GM12878 (cell line): ENCODE data around the gene CNR2. TPM values are rescaled to one million over a fixed set of nuclear protein-coding genes. Genes with fewer than 3 reads are reported as not detected.
A peak's percentile ranks its signal among the peaks of the same experiment; 100 is the strongest.

ENCODE experiments used
- ASH2L ChIP-seq: fragments of 300-600, 200-600 bp; sonication (generic); IDR thresholded peaks from 2 replicates; pipeline ENCODE4 v1.6.1; 2017; ENCODE audit warnings: low read depth, mild to moderate bottlenecking, borderline replicate concordance
- CHD4 ChIP-seq: fragments of 200-600 bp; sonication (generic); IDR thresholded peaks from 2 replicates; pipeline ENCODE4 v1.6.1; 2016; ENCODE audit warnings: mild to moderate bottlenecking
- CREB1 ChIP-seq: IDR thresholded peaks from 2 replicates; pipeline ENCODE4 v1.6.1; 2012; ENCODE audit warnings: low read depth, mild to moderate bottlenecking, inconsistent platforms
- EGR1 ChIP-seq, 2 experiments: IDR thresholded peaks; 1 replicate in 1 of 2; 2 replicates in 1 of 2; pipeline ENCODE4 v1.6.1; 2011 to 2012; ENCODE audit warnings: low read depth in 2 of 2, low read length in 2 of 2, borderline replicate concordance in 1 of 2, mild to moderate bottlenecking in 1 of 2, moderate library complexity in 1 of 2
- EP300 ChIP-seq, 2 experiments: fragments of 150-350 bp in 1 of 2; IDR thresholded peaks; 2 replicates each; pipeline ENCODE4 v1.6.1; 2011 to 2012; ENCODE audit warnings: low read depth in 2 of 2, low read length in 2 of 2, borderline replicate concordance in 1 of 2, improper control_type of control experiment in 1 of 2, inconsistent platforms in 1 of 2; ENCODE audit not compliant: control insufficient read depth in 1 of 2
- EZH2 ChIP-seq: IDR thresholded peaks from 2 replicates; pipeline ENCODE4 v1.6.1; 2012; ENCODE audit warnings: low read depth, mild to moderate bottlenecking, control low read depth, inconsistent platforms, low read length, borderline replicate concordance; ENCODE audit not compliant: control insufficient read depth
- FOXM1 ChIP-seq: IDR thresholded peaks from 2 replicates; pipeline ENCODE4 v1.6.1; 2012; ENCODE audit warnings: low read depth, mild to moderate bottlenecking, inconsistent platforms, low read length, moderate library complexity
- JUNB ChIP-seq: IDR thresholded peaks from 2 replicates; pipeline ENCODE4 v1.6.1; 2016; ENCODE audit warnings: antibody characterized with exemption, mild to moderate bottlenecking
- JUND ChIP-seq: IDR thresholded peaks from 2 replicates; pipeline ENCODE4 v1.6.1; 2012; ENCODE audit warnings: low read depth, mild to moderate bottlenecking, low read length, improper control_type of control experiment, moderate library complexity
- NRF1 ChIP-seq: conservative IDR thresholded peaks from 2 replicates; pipeline ENCODE4 v1.6.1; 2011; ENCODE audit warnings: mild to moderate bottlenecking, low read depth, low read length, improper control_type of control experiment
- PAX8 ChIP-seq: fragments of 450-650 bp; IDR thresholded peaks from 2 replicates; pipeline ENCODE4 v1.6.1; 2017; ENCODE audit warnings: mild to moderate bottlenecking, moderate library complexity
- POLR2A ChIP-seq: IDR thresholded peaks from 2 replicates; pipeline ENCODE4 v1.6.1; 2011; ENCODE audit warnings: low read depth, mild to moderate bottlenecking, low read length
- RBBP5 ChIP-seq: fragments of 200-600 bp; sonication (generic); conservative IDR thresholded peaks from 2 replicates; pipeline ENCODE4 v1.6.1; 2016
- RFX5 ChIP-seq: IDR thresholded peaks from 2 replicates; pipeline ENCODE4 v1.6.1; 2011; ENCODE audit warnings: low read depth, low read length, improper control_type of control experiment
- RUNX3 ChIP-seq: IDR thresholded peaks from 2 replicates; pipeline ENCODE4 v1.6.1; 2012; ENCODE audit warnings: low read length, inconsistent platforms
- SMARCA5 ChIP-seq: fragments of 450-650 bp; IDR thresholded peaks from 2 replicates; pipeline ENCODE4 v1.6.1; 2017; ENCODE audit warnings: mild to moderate bottlenecking
- YBX1 ChIP-seq: fragments of 450-650 bp; IDR thresholded peaks from 2 replicates; pipeline ENCODE4 v1.6.1; 2016; ENCODE audit warnings: antibody characterized with exemption
- ZNF207 ChIP-seq: fragments of 450-650 bp; IDR thresholded peaks from 2 replicates; pipeline ENCODE4 v1.6.1; 2014; ENCODE audit warnings: antibody characterized with exemption, mild to moderate bottlenecking, borderline replicate concordance
- polyA plus RNA-seq, 11 experiments: library from polyadenylated mRNA; depleted of rRNA in 4 of 11; unstranded in 6 of 11; stranded (reverse) in 5 of 11; fragments of >200 nt; fragmentation: Nextera tagmentation in 4 of 11; fragmentation: Illumina TruSeq in 1 of 11; extraction: Ambion mirVana in 4 of 11; extraction: Trizol in 1 of 11; gene quantifications; 1 replicate in 1 of 11; 2 replicates in 10 of 11; pipeline versions ENCODE4 v1.2.1 to v1.2.3, GENCODE V29; 2011 to 2016; ENCODE audit warnings: inconsistent platforms in 2 of 11, missing spikeins in 2 of 11, low read depth in 1 of 11
- total RNA-seq, 4 experiments: library from RNA; depleted of rRNA in 3 of 4; stranded (reverse); fragments of >200 nt in 3 of 4; fragmentation: Illumina TruSeq in 1 of 4; extraction: Trizol in 1 of 4; gene quantifications; 2 replicates each; pipeline versions ENCODE4 v1.2.1 to v1.2.3, GENCODE V29; 2013 to 2021
- TF ChIP-seq, protein P1 (sequence below): fragments of 450-650 bp; IDR thresholded peaks from 2 replicates; pipeline ENCODE4 v1.6.1; 2016; ENCODE audit warnings: mild to moderate bottlenecking, moderate library complexity, borderline replicate concordance
- TF ChIP-seq, protein P2 (sequence below): fragments of 450-650 bp; formaldehyde crosslinking; IDR thresholded peaks from 2 replicates; pipeline ENCODE4 v1.5.0; 2022; ENCODE audit warnings: mild to moderate bottlenecking, missing genetic modification characterization
- TF ChIP-seq, protein P3 (sequence below): fragments of 150-350 bp; IDR thresholded peaks from 2 replicates; pipeline ENCODE4 v1.6.1; 2014; ENCODE audit warnings: mild to moderate bottlenecking, low read depth, low read length

Gene CNR2
- total and polyA plus RNA-seq, 10 of the 15 experiments (the other 5 are each of a cell fraction or from before 2014, with no cell fraction given), result 0.46 to 19.8 (median 12.2) TPM

DNA sequence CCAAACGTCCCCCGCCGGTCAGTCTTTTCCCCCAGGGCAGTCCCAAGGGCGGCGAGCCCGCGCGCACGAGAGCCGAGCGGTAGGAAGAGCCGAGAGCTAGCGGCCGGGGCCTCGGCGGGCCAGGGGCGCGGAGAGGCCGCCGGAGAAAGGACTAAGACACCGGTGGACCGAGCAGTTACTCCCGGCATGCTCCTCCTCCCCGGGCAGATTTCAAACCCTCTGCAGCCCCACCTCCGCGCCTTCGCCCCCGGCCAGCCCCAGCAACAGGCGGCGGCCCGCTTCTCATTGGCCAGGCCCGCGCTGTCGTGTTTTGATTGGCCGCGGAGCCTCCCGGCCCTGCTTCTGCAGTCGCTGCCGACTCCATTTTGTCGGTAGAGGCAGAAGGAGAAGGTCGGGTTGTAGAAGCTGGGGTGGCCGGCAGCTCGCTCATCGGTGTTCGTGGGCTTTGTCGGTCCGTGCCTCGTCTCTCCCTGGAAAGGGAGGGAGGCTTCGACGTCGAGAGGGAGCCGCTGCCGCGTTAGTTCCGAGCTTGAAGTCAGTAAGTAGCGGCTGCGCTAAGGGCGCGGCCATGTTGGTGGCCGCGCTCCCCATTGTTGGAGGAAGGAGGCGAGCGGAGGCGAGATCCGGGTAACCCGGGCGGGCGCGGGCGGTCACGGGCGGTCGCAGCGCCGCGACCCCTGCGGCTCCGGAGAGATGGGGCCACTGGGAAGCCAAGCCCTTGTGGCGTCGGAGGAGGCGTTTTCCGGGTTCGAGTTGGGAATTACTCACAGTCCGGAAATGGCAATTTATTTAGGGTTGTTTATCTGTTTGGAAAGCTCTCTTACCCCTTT, 46.5 kb upstream of the CNR2 start, which contains the start of gene PNRC2 (continued):
- TF ChIP-seq, protein P1, sequence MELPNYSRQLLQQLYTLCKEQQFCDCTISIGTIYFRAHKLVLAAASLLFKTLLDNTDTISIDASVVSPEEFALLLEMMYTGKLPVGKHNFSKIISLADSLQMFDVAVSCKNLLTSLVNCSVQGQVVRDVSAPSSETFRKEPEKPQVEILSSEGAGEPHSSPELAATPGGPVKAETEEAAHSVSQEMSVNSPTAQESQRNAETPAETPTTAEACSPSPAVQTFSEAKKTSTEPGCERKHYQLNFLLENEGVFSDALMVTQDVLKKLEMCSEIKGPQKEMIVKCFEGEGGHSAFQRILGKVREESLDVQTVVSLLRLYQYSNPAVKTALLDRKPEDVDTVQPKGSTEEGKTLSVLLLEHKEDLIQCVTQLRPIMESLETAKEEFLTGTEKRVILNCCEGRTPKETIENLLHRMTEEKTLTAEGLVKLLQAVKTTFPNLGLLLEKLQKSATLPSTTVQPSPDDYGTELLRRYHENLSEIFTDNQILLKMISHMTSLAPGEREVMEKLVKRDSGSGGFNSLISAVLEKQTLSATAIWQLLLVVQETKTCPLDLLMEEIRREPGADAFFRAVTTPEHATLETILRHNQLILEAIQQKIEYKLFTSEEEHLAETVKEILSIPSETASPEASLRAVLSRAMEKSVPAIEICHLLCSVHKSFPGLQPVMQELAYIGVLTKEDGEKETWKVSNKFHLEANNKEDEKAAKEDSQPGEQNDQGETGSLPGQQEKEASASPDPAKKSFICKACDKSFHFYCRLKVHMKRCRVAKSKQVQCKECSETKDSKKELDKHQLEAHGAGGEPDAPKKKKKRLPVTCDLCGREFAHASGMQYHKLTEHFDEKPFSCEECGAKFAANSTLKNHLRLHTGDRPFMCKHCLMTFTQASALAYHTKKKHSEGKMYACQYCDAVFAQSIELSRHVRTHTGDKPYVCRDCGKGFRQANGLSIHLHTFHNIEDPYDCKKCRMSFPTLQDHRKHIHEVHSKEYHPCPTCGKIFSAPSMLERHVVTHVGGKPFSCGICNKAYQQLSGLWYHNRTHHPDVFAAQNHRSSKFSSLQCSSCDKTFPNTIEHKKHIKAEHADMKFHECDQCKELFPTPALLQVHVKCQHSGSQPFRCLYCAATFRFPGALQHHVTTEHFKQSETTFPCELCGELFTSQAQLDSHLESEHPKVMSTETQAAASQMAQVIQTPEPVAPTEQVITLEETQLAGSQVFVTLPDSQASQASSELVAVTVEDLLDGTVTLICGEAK, result no peak
- TF ChIP-seq RUNX3 (0 out of 2 replicates have a peak, but pooled peaks have one; percentile 45), RFX5 (peak; percentile 98), JUNB (no peak), CREB1 (peak; percentile 75; the same call in 1 of the 2 replicates), EZH2 (no peak), JUND (0 out of 2 replicates have a peak, but pooled peaks have one; percentile 25), ZNF207 (no peak; the same call in 1 of the 2 replicates), NRF1 (no peak), YBX1 (no peak), PAX8 (no peak), EP300 (IDR thresholded peaks at IDR 0.05; ENCODE audit: borderline replicate concordance in 1 of 2, control insufficient read depth in 1 of 2, low read depth in 2 of 2, low read length in 2 of 2) (0 out of 4 replicates have a peak, but pooled peaks of 1 of the 2 experiments have one; percentile 11), SMARCA5 (no peak), POLR2A (peak; percentile 89), ASH2L (peak; percentile 42; the same call in 1 of the 2 replicates), FOXM1 (0 out of 2 replicates have a peak, but pooled peaks have one; percentile 29), EGR1 (IDR thresholded peaks at IDR 0.05; ENCODE audit: borderline replicate concordance in 1 of 2, low read depth in 2 of 2, low read length in 2 of 2) (0 out of 3 replicates have a peak, but pooled peaks of 1 of the 2 experiments have one; percentile 11), CHD4 (no peak), RBBP5 (no peak)
- TF ChIP-seq, protein P2, sequence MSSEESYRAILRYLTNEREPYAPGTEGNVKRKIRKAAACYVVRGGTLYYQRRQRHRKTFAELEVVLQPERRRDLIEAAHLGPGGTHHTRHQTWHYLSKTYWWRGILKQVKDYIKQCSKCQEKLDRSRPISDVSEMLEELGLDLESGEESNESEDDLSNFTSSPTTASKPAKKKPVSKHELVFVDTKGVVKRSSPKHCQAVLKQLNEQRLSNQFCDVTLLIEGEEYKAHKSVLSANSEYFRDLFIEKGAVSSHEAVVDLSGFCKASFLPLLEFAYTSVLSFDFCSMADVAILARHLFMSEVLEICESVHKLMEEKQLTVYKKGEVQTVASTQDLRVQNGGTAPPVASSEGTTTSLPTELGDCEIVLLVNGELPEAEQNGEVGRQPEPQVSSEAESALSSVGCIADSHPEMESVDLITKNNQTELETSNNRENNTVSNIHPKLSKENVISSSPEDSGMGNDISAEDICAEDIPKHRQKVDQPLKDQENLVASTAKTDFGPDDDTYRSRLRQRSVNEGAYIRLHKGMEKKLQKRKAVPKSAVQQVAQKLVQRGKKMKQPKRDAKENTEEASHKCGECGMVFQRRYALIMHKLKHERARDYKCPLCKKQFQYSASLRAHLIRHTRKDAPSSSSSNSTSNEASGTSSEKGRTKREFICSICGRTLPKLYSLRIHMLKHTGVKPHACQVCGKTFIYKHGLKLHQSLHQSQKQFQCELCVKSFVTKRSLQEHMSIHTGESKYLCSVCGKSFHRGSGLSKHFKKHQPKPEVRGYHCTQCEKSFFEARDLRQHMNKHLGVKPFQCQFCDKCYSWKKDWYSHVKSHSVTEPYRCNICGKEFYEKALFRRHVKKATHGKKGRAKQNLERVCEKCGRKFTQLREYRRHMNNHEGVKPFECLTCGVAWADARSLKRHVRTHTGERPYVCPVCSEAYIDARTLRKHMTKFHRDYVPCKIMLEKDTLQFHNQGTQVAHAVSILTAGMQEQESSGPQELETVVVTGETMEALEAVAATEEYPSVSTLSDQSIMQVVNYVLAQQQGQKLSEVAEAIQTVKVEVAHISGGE, result no peak
- TF ChIP-seq, protein P3, sequence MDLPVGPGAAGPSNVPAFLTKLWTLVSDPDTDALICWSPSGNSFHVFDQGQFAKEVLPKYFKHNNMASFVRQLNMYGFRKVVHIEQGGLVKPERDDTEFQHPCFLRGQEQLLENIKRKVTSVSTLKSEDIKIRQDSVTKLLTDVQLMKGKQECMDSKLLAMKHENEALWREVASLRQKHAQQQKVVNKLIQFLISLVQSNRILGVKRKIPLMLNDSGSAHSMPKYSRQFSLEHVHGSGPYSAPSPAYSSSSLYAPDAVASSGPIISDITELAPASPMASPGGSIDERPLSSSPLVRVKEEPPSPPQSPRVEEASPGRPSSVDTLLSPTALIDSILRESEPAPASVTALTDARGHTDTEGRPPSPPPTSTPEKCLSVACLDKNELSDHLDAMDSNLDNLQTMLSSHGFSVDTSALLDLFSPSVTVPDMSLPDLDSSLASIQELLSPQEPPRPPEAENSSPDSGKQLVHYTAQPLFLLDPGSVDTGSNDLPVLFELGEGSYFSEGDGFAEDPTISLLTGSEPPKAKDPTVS, result no peak
